Measurements from ENCODE around the gene CDH23. TPM values are rescaled to one million over a fixed set of nuclear protein-coding genes. Genes with fewer than 3 reads are reported as not detected.

CDH23 gene
- total and polyA plus RNA-seq, 2 donors (not counting 1 experiment from before 2014, with no cell fraction given): 0.37 to 0.89 TPM

DNA sequence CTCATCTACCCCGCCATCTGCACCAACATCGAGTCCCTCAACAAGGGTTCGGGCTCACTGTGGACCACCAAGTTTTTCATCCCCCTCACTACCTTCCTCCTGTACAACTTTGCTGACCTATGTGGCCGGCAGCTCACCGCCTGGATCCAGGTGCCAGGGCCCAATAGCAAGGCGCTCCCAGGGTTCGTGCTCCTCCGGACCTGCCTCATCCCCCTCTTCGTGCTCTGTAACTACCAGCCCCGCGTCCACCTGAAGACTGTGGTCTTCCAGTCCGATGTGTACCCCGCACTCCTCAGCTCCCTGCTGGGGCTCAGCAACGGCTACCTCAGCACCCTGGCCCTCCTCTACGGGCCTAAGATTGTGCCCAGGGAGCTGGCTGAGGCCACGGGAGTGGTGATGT lies 34.6 kb upstream of the CDH23 start:
- Histone ChIP-seq H3K27ac (ENCODE audit: low read length in 2 of 2) (no peak overlapping the region), H4K20me1 (ENCODE audit: control insufficient read depth, insufficient read depth, low read length, poor library complexity, severe bottlenecking) (no peaks in the 10 kb centered on the region), H3K4me3 (ENCODE audit: control extremely low read depth in 1 of 5, extremely low read depth in 1 of 5, insufficient read depth in 1 of 5, low read depth in 2 of 5, low read length in 4 of 5) (no peak overlapping the region), H3K27me3 (replicated peaks in 1 of 4; ENCODE audit: control extremely low read depth in 1 of 4, control insufficient read depth in 3 of 4, insufficient read depth in 4 of 4, low read length in 3 of 4) (no peaks in the 10 kb centered on the region), H3K4me1 (ENCODE audit: control insufficient read depth in 2 of 2, insufficient read depth in 2 of 2, low read length in 2 of 2) (peaks cover 12 to 31% of the 10 kb centered on the region in 2 donors), H3K9me3 (ENCODE audit: control extremely low read depth in 1 of 3, control insufficient read depth in 2 of 3, insufficient read depth in 1 of 3, low read length in 2 of 3) (no peaks in the 10 kb centered on the region), H3K9ac (ENCODE audit: low read length) (no peak overlapping the region), H3K36me3 (replicated peaks in 1 of 2; ENCODE audit: control extremely low read depth in 1 of 2, control insufficient read depth in 1 of 2, extremely low read depth in 1 of 2, insufficient read depth in 2 of 2, low read length in 1 of 2) (peaks cover 1 to 11% of the 10 kb centered on the region in 2 experiments), H2AFZ (ENCODE audit: insufficient read depth, low read depth, low read length, poor library complexity, severe bottlenecking) (no peak overlapping the region), H3K79me2 (ENCODE audit: control insufficient read depth, insufficient read depth, low read length) (no peaks in the 10 kb centered on the region), H3K4me2 (replicated peaks; ENCODE audit: low read depth, low read length, poor library complexity, severe bottlenecking) (no peak overlapping the region)
- H3K4me3 Mint-ChIP-seq: no peak overlapping the region
- TF ChIP-seq CTCF (IDR thresholded peaks at IDR 0.05) (no peak), EZH2 (IDR thresholded peaks at IDR 0.05; ENCODE audit: borderline replicate concordance, insufficient read depth, low read depth, low read length, poor library complexity, severe bottlenecking) (no peak)
- 97% methylated on average over 15 of the region's 16 CpGs for WGBS (ENCODE audit: insufficient coverage)
- ATAC-seq (ENCODE audit: low read depth) (no peak), DNase-seq (no peak)
- H3K4me1 Mint-ChIP-seq: peaks cover 25% of the 10 kb centered on the region
- POLR2A ChIA-PET: no interaction called here
- H3K27me3 Mint-ChIP-seq: no peaks in the 10 kb centered on the region
- peak overlapping the region; percentile 26 for H3K27ac Mint-ChIP-seq
- CTCF ChIA-PET: interaction anchor here (1.4 kb wide), 1 partner anchor 11 kb away, joined by 3 read pairs; no protein-coding TSS in a partner anchor
- no peaks in the 10 kb centered on the region for H3K9me3 Mint-ChIP-seq (ENCODE audit: insufficient read depth)
- intact Hi-C loops (cut with micrococcal nuclease): no loop called here

GRCh38 chr10:71363936-71364335 lies 32.8 kb upstream of the CDH23 start:
- no peaks in the 10 kb centered on the region for H3K79me2 ChIP-seq (ENCODE audit: control insufficient read depth, insufficient read depth, low read length)
- no peak for ATAC-seq (ENCODE audit: low read depth)
- H3K27me3 Mint-ChIP-seq: no peaks in the 10 kb centered on the region
- no peaks in the 10 kb centered on the region for H3K27me3 ChIP-seq (replicated peaks in 1 of 4; ENCODE audit: control extremely low read depth in 1 of 4, control insufficient read depth in 3 of 4, insufficient read depth in 4 of 4, low read length in 3 of 4)
- no peaks in the 10 kb centered on the region for H3K9me3 ChIP-seq (ENCODE audit: control extremely low read depth in 1 of 3, control insufficient read depth in 2 of 3, insufficient read depth in 1 of 3, low read length in 2 of 3)
- H3K27ac Mint-ChIP-seq: no peak overlapping the region
- H3K4me3 ChIP-seq (ENCODE audit: control extremely low read depth in 1 of 5, extremely low read depth in 1 of 5, insufficient read depth in 1 of 5, low read depth in 2 of 5, low read length in 4 of 5): no peak overlapping the region
- no peaks in the 10 kb centered on the region for H3K9me3 Mint-ChIP-seq (ENCODE audit: insufficient read depth)
- H4K20me1 ChIP-seq (ENCODE audit: control insufficient read depth, insufficient read depth, low read length, poor library complexity, severe bottlenecking): no peaks in the 10 kb centered on the region
- H3K9ac ChIP-seq (ENCODE audit: low read length): no peak overlapping the region
- DNase-seq: no peak
- no peak overlapping the region for H3K4me3 Mint-ChIP-seq
- no peak for TF ChIP-seq CTCF (IDR thresholded peaks at IDR 0.05)
- no peak for TF ChIP-seq EZH2 (IDR thresholded peaks at IDR 0.05; ENCODE audit: borderline replicate concordance, insufficient read depth, low read depth, low read length, poor library complexity, severe bottlenecking)
- intact Hi-C loops (cut with micrococcal nuclease): no loop called here
- H3K27ac ChIP-seq (ENCODE audit: low read length in 2 of 2): no peak overlapping the region
- peaks cover 1 to 11% of the 10 kb centered on the region in 2 experiments for H3K36me3 ChIP-seq (replicated peaks in 1 of 2; ENCODE audit: control extremely low read depth in 1 of 2, control insufficient read depth in 1 of 2, extremely low read depth in 1 of 2, insufficient read depth in 2 of 2, low read length in 1 of 2)
- no peak overlapping the region for H2AFZ ChIP-seq (ENCODE audit: insufficient read depth, low read depth, low read length, poor library complexity, severe bottlenecking)
- no peak overlapping the region for H3K4me2 ChIP-seq (replicated peaks; ENCODE audit: low read depth, low read length, poor library complexity, severe bottlenecking)
- ChIA-PET CTCF (interaction anchor here (0.6 to 1.0 kb wide), 3 partner anchors 13 to 205 kb away, joined by 3 read pairs; no protein-coding TSS in a partner anchor), POLR2A (no interaction called here)
- H3K4me1 Mint-ChIP-seq: peaks cover 12% of the 10 kb centered on the region
- peaks cover 9 to 17% of the 10 kb centered on the region in 2 donors for H3K4me1 ChIP-seq (ENCODE audit: control insufficient read depth in 2 of 2, insufficient read depth in 2 of 2, low read length in 2 of 2)
